HCT116 (cell line): ENCODE data around the gene GDPD3.

Experiments
- CEBPB ChIP-seq: IDR thresholded peaks from 2 replicates; pipeline ENCODE4 v1.6.1; 2012; ENCODE audit warnings: low read depth
- EGR1 ChIP-seq: IDR thresholded peaks from 2 replicates; pipeline ENCODE4 v1.6.1; 2012; ENCODE audit warnings: low read depth
- EZH2phosphoT487 ChIP-seq: fragments of 200-600 bp; IDR thresholded peaks from 2 replicates; pipeline ENCODE4 v1.6.1; 2018; ENCODE audit warnings: antibody characterized with exemption, borderline replicate concordance
- POLR2AphosphoS5 ChIP-seq: IDR thresholded peaks from 2 replicates; pipeline ENCODE4 v1.6.1; 2011; ENCODE audit warnings: mild to moderate bottlenecking, low read depth, low read length, moderate library complexity
- RAD21 ChIP-seq: IDR thresholded peaks from 2 replicates; pipeline ENCODE4 v1.6.1; 2012; ENCODE audit warnings: low read depth, mild to moderate bottlenecking
- SP1 ChIP-seq: IDR thresholded peaks from 2 replicates; pipeline ENCODE4 v1.6.1; 2012; ENCODE audit warnings: low read depth
- SRF ChIP-seq: IDR thresholded peaks from 2 replicates; pipeline ENCODE4 v1.6.1; 2012; ENCODE audit warnings: low read depth
- TF ChIP-seq, protein P1 (sequence below), 3 experiments: fragments of 200-600 bp in 1 of 3; sonication (generic) in 1 of 3; IDR thresholded peaks in 2 of 3; conservative IDR thresholded peaks in 1 of 3; 2 replicates each; pipeline ENCODE4 v1.5.1; 2012 to 2017; ENCODE audit warnings: low read depth in 2 of 3, low read length in 2 of 3, antibody characterized with exemption in 1 of 3, borderline replicate concordance in 1 of 3, control low read depth in 1 of 3, mild to moderate bottlenecking in 1 of 3, mixed read lengths in 1 of 3, mixed run types in 1 of 3, moderate library complexity in 1 of 3; ENCODE audit not compliant: insufficient read depth in 1 of 3
- TF ChIP-seq, protein P2 (sequence below): IDR thresholded peaks from 2 replicates; pipeline ENCODE4 v1.6.1; 2012
- TF ChIP-seq, protein P3 (sequence below): IDR thresholded peaks from 2 replicates; pipeline ENCODE4 v1.6.1; 2012
- TF ChIP-seq, protein P4 (sequence below): IDR thresholded peaks from 2 replicates; pipeline ENCODE4 v1.6.1; 2011; ENCODE audit warnings: mild to moderate bottlenecking, low read length, moderate library complexity; ENCODE audit not compliant: insufficient replicate concordance; ENCODE audit errors: extremely low read depth

DNA sequence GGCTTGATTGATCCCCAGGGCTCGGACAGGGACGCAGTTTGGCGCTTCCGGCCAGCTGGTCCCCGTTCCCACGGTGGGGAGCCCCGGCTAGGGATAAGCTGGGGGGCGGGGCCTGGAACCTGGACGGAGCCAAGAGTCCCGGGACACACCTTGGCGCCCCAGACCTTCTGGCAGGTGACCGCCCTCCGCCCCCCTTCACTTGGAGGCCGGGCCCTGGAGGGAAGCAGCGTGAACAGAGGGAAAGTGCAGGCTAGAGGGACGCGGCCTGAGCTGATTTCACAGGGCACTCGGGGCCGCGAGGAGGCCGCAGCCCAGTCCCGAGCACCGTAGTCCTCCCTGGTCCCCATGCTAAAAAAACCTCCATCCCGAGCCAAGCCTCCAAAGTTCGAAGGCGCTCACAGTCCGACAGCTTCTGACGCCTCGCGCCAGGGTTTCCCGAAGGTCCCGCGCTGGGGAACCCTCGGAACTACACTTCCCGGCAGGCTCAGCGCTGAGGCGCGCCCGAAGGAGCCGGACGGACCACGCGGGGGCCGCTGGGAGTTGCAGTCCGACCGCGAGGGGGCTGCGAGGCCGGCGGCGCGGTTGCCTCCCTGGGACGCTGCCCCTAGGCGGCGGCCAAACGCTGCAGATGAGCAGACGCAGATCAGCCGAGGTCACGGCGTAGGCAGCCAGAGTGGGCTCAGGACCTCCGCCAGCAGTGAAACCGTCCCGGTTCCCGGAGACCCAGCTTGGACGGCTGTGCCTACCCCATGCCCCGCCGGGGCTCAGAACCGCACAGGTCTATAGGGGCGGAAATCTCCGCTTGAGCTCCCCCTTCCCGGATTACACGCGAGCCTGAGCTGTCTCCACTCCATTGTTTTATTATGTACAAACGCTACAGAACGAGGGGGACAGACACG lies 21.6 kb downstream of the GDPD3 start, which contains the start of gene TBX6:
- TF ChIP-seq, protein P1, sequence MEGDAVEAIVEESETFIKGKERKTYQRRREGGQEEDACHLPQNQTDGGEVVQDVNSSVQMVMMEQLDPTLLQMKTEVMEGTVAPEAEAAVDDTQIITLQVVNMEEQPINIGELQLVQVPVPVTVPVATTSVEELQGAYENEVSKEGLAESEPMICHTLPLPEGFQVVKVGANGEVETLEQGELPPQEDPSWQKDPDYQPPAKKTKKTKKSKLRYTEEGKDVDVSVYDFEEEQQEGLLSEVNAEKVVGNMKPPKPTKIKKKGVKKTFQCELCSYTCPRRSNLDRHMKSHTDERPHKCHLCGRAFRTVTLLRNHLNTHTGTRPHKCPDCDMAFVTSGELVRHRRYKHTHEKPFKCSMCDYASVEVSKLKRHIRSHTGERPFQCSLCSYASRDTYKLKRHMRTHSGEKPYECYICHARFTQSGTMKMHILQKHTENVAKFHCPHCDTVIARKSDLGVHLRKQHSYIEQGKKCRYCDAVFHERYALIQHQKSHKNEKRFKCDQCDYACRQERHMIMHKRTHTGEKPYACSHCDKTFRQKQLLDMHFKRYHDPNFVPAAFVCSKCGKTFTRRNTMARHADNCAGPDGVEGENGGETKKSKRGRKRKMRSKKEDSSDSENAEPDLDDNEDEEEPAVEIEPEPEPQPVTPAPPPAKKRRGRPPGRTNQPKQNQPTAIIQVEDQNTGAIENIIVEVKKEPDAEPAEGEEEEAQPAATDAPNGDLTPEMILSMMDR (IDR thresholded peaks at IDR 0.05 in 2 of 3, conservative IDR thresholded peaks at IDR 0.05 in 1 of 3; ENCODE audit: borderline replicate concordance in 1 of 3, insufficient read depth in 1 of 3, low read depth in 2 of 3, low read length in 2 of 3), result peak; percentile 44 to 76 (median 63); a peak in 5 of 6 replicates
- TF ChIP-seq SP1 (no peak), CEBPB (no peak), EZH2phosphoT487 (no peak), SRF (no peak), EGR1 (no peak), POLR2AphosphoS5 (peak; percentile 49; the same call in 1 of the 2 replicates), RAD21 (peak; percentile 86)
- TF ChIP-seq, protein P2, sequence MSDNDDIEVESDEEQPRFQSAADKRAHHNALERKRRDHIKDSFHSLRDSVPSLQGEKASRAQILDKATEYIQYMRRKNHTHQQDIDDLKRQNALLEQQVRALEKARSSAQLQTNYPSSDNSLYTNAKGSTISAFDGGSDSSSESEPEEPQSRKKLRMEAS, result peak; percentile 55; the same call in 1 of the 2 replicates
- TF ChIP-seq, protein P3, sequence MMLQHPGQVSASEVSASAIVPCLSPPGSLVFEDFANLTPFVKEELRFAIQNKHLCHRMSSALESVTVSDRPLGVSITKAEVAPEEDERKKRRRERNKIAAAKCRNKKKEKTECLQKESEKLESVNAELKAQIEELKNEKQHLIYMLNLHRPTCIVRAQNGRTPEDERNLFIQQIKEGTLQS, result no peak
- TF ChIP-seq, protein P4, sequence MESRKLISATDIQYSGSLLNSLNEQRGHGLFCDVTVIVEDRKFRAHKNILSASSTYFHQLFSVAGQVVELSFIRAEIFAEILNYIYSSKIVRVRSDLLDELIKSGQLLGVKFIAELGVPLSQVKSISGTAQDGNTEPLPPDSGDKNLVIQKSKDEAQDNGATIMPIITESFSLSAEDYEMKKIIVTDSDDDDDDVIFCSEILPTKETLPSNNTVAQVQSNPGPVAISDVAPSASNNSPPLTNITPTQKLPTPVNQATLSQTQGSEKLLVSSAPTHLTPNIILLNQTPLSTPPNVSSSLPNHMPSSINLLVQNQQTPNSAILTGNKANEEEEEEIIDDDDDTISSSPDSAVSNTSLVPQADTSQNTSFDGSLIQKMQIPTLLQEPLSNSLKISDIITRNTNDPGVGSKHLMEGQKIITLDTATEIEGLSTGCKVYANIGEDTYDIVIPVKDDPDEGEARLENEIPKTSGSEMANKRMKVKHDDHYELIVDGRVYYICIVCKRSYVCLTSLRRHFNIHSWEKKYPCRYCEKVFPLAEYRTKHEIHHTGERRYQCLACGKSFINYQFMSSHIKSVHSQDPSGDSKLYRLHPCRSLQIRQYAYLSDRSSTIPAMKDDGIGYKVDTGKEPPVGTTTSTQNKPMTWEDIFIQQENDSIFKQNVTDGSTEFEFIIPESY, result no peak
